Measurements from ENCODE around the gene SRP68. TPM values are rescaled to one million over a fixed set of nuclear protein-coding genes. Genes with fewer than 3 reads are reported as not detected.

The SRP68 gene
- total RNA-seq, 1 experiment from 2014 or later = 90.7 TPM

DNA sequence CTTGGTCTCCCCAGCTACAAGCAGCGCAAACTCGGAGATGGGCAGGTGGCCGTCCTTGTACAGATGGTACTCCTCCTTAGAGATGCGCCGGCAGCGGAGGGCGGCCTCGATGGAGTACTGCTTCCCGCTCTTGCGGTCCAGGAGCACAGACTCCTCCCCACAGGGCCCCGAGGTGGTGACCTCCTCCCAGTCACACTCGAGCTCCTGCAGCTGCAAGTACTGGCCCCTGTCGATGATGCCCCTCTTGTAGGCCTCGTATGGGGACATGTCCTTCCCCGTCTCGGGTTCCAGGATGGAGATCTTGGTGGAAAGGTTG lies 64.5 kb downstream of the SRP68 start:
- H3K4me1 Mint-ChIP-seq = no peaks in the 10 kb centered on the region
- CTCF ChIA-PET = interaction anchor here (0.8 to 7.6 kb wide), 12 partner anchors 8 to 272 kb away, joined by 3 to 112 read pairs (median 4); partner anchors contain the start of genes CDK3, MRPL38 and TRIM47
- no peak overlapping the region for H3K27ac Mint-ChIP-seq
- no peak for TF ChIP-seq ZBTB21 (CRISPR knock-in tag; IDR thresholded peaks at IDR 0.05; ENCODE audit: borderline replicate concordance)
- TF ChIP-seq TP53 (CRISPR knock-in tag; IDR thresholded peaks at IDR 0.05) = no peak
- TF ChIP-seq CTCF (IDR thresholded peaks at IDR 0.05) = no peak
- TF ChIP-seq MYBL2 (CRISPR knock-in tag; IDR thresholded peaks at IDR 0.05) = no peak
- no peak for TF ChIP-seq TEAD1 (CRISPR knock-in tag; IDR thresholded peaks at IDR 0.05)
- POLR2A ChIA-PET = no interaction called here
- no peak for ATAC-seq
- H3K36me3 Mint-ChIP-seq = no peaks in the 10 kb centered on the region
- no peaks in the 10 kb centered on the region for H3K27me3 Mint-ChIP-seq (ENCODE audit: low read depth)
- peaks cover 6% of the 10 kb centered on the region; the same call in 1 of the 2 replicates for H3K9me3 Mint-ChIP-seq
- H3K4me3 Mint-ChIP-seq = no peak overlapping the region
- DNase-seq (ENCODE audit: low spot score) = no peak

DNA sequence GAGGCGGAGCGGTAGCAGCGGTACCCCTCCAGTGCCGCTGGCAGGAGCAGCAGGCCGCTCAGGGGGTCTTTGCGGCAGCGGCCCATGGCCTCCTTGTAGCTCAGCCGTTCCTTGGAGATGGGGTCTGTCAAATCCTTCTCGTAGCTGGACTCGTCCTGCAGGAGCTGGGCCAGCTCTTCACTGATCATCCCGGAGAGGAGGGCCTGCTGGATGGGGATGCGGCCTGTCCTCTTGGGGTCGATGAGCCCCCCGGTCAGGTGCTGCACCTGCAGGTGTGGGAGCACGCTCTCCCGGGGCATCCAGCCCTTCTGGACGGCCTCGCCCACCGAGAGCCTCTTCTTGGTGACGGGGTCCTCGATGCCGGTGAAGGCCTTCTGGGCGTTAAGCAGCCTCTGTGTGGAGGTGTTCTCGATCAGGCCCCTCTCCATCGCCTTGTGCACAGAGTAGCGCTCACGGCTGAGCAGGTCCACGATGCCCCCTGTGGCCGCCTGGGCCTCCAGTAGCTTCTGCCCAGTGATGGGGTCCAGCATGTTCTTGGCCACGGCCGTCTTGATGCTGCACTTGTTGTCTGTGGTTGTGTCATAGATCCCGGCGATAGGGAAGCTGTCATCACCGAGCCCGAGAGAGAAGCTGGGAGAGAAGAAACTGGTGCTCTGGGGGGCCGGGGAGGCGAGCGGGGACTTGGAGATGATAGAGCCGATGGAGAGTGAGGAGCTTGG lies 65.0 kb downstream of the SRP68 start:
- Mint-ChIP-seq H3K4me3 (no peak overlapping the region), H3K27me3 (ENCODE audit: low read depth) (no peaks in the 10 kb centered on the region)
- POLR2A ChIA-PET = no interaction called here
- TF ChIP-seq ZMAT4 (CRISPR knock-in tag; IDR thresholded peaks at IDR 0.05) (no peak), ERG (CRISPR knock-in tag; IDR thresholded peaks at IDR 0.05) (no peak), MXD4 (CRISPR knock-in tag; IDR thresholded peaks at IDR 0.05; ENCODE audit: borderline replicate concordance) (no peak), CREB1 (CRISPR knock-in tag; IDR thresholded peaks at IDR 0.05) (no peak), E2F5 (CRISPR knock-in tag; IDR thresholded peaks at IDR 0.05) (no peak), ETV6 (CRISPR knock-in tag; IDR thresholded peaks at IDR 0.05) (no peak), ZNF138 (CRISPR knock-in tag; conservative IDR thresholded peaks at IDR 0.05) (no peak), NFYB (CRISPR knock-in tag; conservative IDR thresholded peaks at IDR 0.05; ENCODE audit: low read depth) (no peak), MLX (CRISPR knock-in tag; IDR thresholded peaks at IDR 0.05) (no peak), ATF2 (CRISPR knock-in tag; IDR thresholded peaks at IDR 0.05; ENCODE audit: borderline replicate concordance, low read depth) (no peak), CREM (CRISPR knock-in tag; IDR thresholded peaks at IDR 0.05) (no peak), PREB (CRISPR knock-in tag; IDR thresholded peaks at IDR 0.05; ENCODE audit: borderline replicate concordance) (no peak)
- TF ChIP-seq, protein P1, sequence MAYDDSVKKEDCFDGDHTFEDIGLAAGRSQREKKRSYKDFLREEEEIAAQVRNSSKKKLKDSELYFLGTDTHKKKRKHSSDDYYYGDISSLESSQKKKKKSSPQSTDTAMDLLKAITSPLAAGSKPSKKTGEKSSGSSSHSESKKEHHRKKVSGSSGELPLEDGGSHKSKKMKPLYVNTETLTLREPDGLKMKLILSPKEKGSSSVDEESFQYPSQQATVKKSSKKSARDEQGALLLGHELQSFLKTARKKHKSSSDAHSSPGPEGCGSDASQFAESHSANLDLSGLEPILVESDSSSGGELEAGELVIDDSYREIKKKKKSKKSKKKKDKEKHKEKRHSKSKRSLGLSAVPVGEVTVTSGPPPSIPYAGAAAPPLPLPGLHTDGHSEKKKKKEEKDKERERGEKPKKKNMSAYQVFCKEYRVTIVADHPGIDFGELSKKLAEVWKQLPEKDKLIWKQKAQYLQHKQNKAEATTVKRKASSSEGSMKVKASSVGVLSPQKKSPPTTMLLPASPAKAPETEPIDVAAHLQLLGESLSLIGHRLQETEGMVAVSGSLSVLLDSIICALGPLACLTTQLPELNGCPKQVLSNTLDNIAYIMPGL (CRISPR knock-in tag; IDR thresholded peaks at IDR 0.05) = no peak
- TF ChIP-seq, protein P2, sequence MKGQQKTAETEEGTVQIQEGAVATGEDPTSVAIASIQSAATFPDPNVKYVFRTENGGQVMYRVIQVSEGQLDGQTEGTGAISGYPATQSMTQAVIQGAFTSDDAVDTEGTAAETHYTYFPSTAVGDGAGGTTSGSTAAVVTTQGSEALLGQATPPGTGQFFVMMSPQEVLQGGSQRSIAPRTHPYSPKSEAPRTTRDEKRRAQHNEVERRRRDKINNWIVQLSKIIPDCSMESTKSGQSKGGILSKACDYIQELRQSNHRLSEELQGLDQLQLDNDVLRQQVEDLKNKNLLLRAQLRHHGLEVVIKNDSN (CRISPR knock-in tag; IDR thresholded peaks at IDR 0.05) = no peak
- TF ChIP-seq, protein P3, sequence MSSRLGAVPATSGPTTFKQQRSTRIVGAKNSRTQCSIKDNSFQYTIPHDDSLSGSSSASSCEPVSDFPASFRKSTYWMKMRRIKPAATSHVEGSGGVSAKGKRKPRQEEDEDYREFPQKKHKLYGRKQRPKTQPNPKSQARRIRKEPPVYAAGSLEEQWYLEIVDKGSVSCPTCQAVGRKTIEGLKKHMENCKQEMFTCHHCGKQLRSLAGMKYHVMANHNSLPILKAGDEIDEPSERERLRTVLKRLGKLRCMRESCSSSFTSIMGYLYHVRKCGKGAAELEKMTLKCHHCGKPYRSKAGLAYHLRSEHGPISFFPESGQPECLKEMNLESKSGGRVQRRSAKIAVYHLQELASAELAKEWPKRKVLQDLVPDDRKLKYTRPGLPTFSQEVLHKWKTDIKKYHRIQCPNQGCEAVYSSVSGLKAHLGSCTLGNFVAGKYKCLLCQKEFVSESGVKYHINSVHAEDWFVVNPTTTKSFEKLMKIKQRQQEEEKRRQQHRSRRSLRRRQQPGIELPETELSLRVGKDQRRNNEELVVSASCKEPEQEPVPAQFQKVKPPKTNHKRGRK (CRISPR knock-in tag; IDR thresholded peaks at IDR 0.05; ENCODE audit: borderline replicate concordance) = no peak

More for the DNA sequence above, 65.0 kb downstream of the SRP68 start:
- ATAC-seq (no peak), DNase-seq (ENCODE audit: low spot score) (no peak)
- H3K9me3 Mint-ChIP-seq = peaks cover 6% of the 10 kb centered on the region; the same call in 1 of the 2 replicates
- CTCF ChIA-PET = interaction anchor here (0.9 to 4.7 kb wide), 9 partner anchors 12 to 273 kb away, joined by 3 to 19 read pairs (median 4); partner anchors contain the start of genes MRPL38 and TRIM47
- no peak overlapping the region for H3K27ac Mint-ChIP-seq
- H3K36me3 Mint-ChIP-seq = no peaks in the 10 kb centered on the region
- H3K4me1 Mint-ChIP-seq = no peaks in the 10 kb centered on the region
